Ishikawa (cell line): ENCODE results near the gene DTD1.

ENCODE experiments used
- NFIC ChIP-seq: IDR thresholded peaks from 2 replicates; pipeline ENCODE4 v1.6.1; 2012
- YY1 ChIP-seq: IDR thresholded peaks from 2 replicates; pipeline ENCODE4 v1.6.1; 2012; ENCODE audit warnings: low read depth

DNA sequence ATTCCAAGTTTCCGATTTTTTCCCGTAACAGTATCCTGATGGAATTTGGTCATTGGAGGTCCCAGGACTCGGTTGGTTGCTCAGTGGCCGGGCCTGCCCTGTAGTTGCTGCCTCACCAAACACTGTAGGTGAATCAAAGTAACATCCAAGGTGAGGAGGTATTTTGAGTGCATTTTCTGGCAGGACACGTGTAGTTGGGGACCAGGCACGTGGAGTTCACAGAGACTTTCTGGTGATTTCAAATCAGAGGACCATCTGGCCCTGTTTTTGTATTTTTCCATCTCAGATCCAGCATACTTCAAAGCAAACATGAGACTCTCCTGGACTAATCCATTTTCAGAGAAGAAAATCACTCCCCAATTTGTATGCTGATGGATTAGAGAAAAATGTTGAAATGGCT lies 9.9 kb upstream of the DTD1 start:
- TF ChIP-seq YY1 (no peak), NFIC (no peak)
